ENCODE data around the gene EXOC7.

The EXOC7 gene

DNA sequence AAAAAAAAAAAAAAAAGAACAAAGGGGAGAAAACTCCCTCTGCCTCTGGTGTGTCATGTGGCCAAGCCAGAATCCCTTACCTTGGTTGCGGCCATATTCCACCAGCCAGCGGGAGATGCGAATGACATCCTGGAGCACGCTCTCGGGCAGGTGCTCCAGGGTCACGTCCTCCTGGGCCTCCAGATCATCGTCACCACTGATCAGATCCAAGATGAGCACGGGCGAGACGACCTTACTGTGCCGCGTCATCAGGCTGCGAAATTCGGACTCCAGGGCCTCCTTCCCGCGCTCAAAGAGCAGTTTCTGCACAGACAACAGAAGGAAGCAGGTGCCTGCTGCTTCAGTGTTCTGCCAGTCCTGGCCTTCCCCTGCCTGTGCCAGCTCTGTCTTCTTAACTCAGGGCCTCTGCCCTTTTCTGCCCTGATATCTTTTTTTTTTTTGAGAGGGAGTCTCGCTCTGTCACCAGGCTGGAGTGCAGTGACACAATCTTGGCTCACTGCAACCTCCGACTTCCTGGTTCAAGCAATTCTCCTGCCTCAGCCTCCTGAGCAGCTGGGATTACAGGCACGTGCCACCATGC, 5.8 kb downstream of the EXOC7 start:
- TF ChIP-seq, protein P1, sequence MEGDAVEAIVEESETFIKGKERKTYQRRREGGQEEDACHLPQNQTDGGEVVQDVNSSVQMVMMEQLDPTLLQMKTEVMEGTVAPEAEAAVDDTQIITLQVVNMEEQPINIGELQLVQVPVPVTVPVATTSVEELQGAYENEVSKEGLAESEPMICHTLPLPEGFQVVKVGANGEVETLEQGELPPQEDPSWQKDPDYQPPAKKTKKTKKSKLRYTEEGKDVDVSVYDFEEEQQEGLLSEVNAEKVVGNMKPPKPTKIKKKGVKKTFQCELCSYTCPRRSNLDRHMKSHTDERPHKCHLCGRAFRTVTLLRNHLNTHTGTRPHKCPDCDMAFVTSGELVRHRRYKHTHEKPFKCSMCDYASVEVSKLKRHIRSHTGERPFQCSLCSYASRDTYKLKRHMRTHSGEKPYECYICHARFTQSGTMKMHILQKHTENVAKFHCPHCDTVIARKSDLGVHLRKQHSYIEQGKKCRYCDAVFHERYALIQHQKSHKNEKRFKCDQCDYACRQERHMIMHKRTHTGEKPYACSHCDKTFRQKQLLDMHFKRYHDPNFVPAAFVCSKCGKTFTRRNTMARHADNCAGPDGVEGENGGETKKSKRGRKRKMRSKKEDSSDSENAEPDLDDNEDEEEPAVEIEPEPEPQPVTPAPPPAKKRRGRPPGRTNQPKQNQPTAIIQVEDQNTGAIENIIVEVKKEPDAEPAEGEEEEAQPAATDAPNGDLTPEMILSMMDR (conservative IDR thresholded peaks at IDR 0.05; ENCODE audit: low read depth, low read length) = no peak
- DNase-seq (ENCODE audit: low read depth) = no peak
- H3K4me3 ChIP-seq (ENCODE audit: low read length) = no peak overlapping the region

DNA sequence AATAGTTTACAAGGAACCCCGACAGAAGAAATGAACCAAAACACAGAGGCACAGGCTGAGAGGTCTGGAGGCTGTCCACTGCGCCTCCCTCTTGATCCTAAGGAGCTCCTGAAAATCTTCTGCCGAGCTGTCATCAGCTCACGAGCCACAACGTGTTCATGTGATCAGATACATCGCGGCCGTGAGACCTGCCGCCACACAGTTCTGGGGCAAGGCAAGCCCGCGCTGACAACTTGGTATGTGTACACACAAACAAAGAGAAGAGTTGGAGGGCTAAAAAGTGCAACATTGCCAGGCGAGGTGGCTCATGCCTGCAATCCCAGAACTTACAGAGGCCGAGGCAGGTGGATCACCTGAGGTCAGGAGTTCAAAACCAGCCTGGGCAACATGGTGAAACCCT, 7.6 kb downstream of the EXOC7 start:
- TF ChIP-seq, protein P1 (conservative IDR thresholded peaks at IDR 0.05; ENCODE audit: low read depth, low read length) = no peak
- no peak for DNase-seq (ENCODE audit: low read depth)
- H3K4me3 ChIP-seq (ENCODE audit: low read length) = no peak overlapping the region

DNA sequence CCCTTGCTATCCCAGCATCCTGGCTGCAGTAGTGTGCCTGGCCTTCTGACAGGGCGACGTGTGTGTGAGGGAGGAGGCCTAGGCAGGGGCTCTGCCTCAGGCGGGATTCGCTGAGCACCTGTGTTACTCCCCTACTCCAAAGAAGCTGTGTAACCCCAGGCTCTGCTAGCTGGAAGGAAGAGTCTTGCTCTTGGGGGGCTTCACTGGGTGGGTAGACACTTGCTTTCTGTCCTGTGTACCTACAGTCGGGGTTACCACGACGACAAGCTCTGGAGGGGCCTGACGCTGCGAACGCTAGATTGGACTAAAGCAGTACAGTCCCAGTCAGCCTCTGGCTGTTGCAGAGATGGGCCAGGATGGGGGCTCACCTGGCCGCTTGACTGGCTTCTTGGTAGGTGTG, 9.5 kb downstream of the EXOC7 start:
- DNase-seq (ENCODE audit: low read depth) = no peak
- no peak overlapping the region for H3K4me3 ChIP-seq (ENCODE audit: low read length)
- TF ChIP-seq, protein P1 (conservative IDR thresholded peaks at IDR 0.05; ENCODE audit: low read depth, low read length) = no peak

DNA sequence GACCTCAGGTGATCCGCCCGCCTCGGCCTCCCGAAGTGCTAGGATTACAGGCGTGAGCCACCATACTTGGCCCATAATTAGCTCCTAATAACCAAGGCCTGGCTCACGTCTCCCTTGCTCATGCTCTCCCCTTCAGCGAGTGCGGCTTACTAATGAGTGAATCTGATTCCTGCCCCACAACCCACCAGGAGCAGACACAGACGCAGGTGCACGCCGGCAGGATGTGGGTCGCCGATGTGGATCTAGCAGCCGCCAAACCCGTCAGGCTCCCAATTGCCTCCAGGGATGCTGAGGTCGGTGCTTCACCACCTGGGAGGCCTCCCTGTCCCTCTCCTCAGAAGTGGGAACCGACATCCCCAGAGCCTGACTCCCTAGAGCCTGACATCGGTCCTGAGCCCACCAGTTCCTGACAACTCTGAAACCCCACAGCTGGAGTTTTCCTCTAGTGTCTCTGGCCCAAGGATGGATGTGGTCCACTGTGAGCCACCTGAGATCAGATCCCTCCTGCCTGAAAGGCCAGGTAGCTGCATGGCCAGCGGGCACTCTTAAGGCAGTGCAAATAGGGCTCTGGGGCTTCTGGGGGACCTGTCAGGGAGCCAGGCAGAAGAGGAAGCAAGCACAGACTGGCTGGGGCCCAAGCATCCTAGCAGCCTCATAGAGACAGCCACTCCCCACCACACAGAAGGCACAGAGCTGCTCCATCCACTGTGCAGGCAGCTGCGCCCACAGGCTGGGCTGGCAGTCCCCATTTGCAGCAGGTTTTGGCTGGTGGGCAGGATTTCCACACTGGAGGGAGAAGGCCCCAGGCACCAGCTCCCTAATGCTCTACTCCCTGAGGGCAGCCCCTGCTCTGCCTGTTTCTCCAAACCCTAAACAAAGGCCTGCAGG, 10.8 kb downstream of the EXOC7 start:
- TF ChIP-seq, protein P1 (conservative IDR thresholded peaks at IDR 0.05; ENCODE audit: low read depth, low read length) = no peak
- DNase-seq (ENCODE audit: low read depth) = no peak
- H3K4me3 ChIP-seq (ENCODE audit: low read length) = no peak overlapping the region

DNA sequence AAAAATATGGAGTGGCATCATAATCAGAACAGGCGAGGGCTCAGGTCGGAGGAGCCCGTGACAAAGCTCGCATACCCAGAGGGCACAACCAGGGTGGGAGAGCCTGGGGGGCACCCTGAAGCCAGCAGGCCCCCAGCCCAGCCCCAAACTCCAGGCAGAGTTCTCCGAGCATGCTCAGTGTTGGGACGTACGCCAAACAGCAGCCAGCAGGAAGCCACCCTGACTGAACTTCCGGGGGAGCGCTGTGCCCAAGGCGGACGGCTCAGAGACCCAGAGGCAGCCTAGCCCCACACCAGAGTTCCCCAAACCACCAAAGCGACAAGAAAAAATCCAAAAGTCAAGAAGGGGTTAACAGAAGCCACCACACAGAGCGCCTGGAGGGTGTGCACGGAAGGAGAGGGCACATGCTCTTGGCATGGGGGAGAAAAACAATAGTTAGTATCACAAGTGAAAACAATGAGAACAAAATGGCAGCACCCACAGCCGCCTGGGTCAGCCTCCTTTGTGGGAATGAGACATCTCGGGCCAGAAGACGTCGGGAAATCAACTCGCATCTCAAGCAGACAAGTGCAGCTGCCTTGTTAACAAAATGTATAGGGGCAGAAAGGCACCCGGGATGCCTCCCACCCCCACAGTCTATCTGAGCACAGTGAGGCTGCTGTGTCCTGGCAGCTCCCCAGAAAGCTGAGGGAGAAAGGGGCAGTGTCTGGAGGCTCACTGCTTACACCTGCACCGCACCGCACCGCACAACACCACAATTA, 11.9 kb downstream of the EXOC7 start:
- no peak overlapping the region for H3K4me3 ChIP-seq (ENCODE audit: low read length)
- DNase-seq (ENCODE audit: low read depth) = no peak
- TF ChIP-seq, protein P1 (conservative IDR thresholded peaks at IDR 0.05; ENCODE audit: low read depth, low read length) = no peak

DNA sequence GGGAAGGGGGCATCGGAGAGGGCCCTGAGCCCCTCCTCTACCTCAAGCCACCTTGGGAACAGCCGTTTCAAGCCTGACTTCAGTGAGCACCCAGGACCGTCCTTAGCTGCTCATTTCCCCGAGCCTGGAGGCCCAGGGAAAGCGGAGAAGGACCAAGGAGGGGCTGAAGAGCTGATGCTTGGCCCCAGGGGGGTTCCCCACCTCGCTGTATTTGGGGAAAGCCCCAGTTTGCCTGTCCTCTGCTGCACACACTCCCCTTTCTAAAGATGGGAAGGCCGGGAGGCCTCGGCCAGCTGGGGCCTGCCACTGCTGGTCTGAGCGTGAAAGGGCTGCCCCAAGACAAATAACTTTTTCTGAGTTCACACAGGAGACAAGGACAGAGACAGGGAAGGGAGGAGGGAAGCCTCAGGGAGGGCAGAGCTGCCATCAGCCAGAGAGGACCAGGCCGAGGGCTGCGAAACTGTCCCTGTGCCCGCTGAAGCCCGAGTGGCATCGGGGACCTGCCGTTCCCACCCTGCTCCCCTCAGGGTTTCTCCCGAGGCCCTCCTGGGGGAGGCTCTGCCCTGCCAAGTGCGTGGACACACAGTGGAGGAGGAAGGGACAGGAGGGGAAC, 13.0 kb downstream of the EXOC7 start:
- TF ChIP-seq, protein P1 (conservative IDR thresholded peaks at IDR 0.05; ENCODE audit: low read depth, low read length) = no peak
- no peak overlapping the region for H3K4me3 ChIP-seq (ENCODE audit: low read length)
- DNase-seq (ENCODE audit: low read depth) = no peak
